DOHH2 (cell line): ENCODE measurements around the gene PHLPP2.
"Not testable (repeated sequence)": the region's sequence is repeated elsewhere in the genome, so short reads cannot be mapped to it uniquely, and the experiment has no call there.

Experiments used
- EZH2phosphoT487 ChIP-seq: fragments of 200-600 bp; sonication (generic); IDR thresholded peaks from 2 replicates; pipeline ENCODE4 v1.6.1; 2017; ENCODE audit warnings: borderline replicate concordance, mild to moderate bottlenecking, antibody characterized with exemption, low read length, moderate library complexity, mixed read lengths
- TF ChIP-seq, protein P1 (sequence below): fragments of 200-600 bp; sonication (generic); IDR thresholded peaks from one replicate; pipeline ENCODE4 v1.5.1; 2014; ENCODE audit warnings: antibody characterized with exemption, mild to moderate bottlenecking, low read depth, low read length; ENCODE audit not compliant: poor library complexity, severe bottlenecking

DNA sequence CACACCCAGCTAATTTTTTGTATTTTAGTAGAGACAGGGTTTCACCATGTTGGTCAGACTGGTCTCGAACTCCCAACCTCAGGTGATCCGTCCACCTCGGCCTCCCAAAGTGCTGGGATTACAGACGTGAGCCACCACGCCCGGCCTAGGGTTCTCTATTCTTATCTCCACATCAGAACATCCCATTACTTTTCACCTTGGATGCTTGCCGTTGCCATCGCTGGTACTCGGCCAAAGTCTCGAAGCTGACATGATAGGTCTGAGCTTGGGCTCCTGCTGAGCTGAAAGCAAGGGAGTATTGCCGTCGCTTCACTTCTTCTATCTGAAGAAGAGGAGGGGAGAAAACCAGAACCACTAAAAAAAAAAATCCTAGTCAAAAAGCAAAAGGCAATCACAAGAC lies 40.2 kb downstream of the PHLPP2 start:
- TF ChIP-seq, protein P1, sequence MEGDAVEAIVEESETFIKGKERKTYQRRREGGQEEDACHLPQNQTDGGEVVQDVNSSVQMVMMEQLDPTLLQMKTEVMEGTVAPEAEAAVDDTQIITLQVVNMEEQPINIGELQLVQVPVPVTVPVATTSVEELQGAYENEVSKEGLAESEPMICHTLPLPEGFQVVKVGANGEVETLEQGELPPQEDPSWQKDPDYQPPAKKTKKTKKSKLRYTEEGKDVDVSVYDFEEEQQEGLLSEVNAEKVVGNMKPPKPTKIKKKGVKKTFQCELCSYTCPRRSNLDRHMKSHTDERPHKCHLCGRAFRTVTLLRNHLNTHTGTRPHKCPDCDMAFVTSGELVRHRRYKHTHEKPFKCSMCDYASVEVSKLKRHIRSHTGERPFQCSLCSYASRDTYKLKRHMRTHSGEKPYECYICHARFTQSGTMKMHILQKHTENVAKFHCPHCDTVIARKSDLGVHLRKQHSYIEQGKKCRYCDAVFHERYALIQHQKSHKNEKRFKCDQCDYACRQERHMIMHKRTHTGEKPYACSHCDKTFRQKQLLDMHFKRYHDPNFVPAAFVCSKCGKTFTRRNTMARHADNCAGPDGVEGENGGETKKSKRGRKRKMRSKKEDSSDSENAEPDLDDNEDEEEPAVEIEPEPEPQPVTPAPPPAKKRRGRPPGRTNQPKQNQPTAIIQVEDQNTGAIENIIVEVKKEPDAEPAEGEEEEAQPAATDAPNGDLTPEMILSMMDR: not testable (repeated sequence)
- not testable (repeated sequence) for TF ChIP-seq EZH2phosphoT487
